GM12873 (cell line): Measurements from ENCODE around the gene DNAH14.

ENCODE experiments used
- TF ChIP-seq, protein P1 (sequence below): IDR thresholded peaks from 2 replicates; pipeline ENCODE4 v1.5.1; 2012; ENCODE audit warnings: low read depth, mild to moderate bottlenecking, moderate library complexity, low read length, control low read depth; ENCODE audit not compliant: insufficient read depth; ENCODE audit errors: missing control alignments

The DNAH14 gene

DNA sequence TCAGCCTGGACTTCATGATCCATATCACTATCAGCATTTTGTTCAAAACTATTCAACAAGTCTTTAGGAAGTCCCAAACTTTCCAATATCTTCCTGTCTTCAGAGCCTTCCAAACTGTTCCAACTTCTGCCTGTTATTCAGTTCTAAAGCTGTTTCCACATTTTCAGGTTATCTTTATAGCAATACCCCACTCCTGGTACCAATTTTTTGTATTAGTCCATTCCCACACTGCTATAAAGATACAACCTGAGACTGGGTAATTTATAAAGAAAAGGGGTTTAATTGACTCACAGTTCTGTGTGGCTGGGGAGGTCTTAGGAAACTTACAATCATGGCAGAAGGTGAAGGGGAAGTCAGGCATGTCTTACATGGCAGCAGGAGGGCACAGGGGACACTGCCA lies 18.3 kb upstream of the DNAH14 start:
- TF ChIP-seq, protein P1, sequence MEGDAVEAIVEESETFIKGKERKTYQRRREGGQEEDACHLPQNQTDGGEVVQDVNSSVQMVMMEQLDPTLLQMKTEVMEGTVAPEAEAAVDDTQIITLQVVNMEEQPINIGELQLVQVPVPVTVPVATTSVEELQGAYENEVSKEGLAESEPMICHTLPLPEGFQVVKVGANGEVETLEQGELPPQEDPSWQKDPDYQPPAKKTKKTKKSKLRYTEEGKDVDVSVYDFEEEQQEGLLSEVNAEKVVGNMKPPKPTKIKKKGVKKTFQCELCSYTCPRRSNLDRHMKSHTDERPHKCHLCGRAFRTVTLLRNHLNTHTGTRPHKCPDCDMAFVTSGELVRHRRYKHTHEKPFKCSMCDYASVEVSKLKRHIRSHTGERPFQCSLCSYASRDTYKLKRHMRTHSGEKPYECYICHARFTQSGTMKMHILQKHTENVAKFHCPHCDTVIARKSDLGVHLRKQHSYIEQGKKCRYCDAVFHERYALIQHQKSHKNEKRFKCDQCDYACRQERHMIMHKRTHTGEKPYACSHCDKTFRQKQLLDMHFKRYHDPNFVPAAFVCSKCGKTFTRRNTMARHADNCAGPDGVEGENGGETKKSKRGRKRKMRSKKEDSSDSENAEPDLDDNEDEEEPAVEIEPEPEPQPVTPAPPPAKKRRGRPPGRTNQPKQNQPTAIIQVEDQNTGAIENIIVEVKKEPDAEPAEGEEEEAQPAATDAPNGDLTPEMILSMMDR: no peak

DNA sequence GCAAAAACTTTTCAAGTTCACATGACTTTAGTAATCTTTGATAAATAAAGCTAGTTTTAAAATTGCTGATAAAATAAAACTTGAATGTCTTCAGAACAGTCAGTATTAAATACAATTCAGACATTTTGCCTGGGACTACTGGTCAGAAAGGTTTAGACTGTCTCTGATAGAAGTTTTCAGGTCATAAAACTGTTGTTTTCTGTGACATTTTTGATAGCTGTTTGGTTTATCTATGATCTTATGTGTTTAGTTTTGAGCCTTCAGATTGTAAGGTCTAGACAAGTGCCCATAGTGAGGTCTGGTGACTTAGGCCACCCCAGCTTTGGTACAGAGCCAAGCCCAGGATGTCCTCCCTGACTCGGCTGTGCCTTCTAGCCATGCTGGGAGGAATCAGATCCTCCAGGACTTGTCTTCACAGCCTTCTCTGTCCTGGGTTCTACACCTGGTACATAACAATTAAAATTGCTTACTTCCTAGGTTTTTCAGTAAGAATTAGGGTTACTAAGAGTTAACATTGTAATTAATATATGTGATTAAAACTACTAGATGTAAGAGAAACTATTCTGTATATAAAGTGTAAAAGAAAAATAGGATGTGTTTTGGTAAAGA lies 15.1 kb upstream of the DNAH14 start:
- TF ChIP-seq, protein P1: no peak

DNA sequence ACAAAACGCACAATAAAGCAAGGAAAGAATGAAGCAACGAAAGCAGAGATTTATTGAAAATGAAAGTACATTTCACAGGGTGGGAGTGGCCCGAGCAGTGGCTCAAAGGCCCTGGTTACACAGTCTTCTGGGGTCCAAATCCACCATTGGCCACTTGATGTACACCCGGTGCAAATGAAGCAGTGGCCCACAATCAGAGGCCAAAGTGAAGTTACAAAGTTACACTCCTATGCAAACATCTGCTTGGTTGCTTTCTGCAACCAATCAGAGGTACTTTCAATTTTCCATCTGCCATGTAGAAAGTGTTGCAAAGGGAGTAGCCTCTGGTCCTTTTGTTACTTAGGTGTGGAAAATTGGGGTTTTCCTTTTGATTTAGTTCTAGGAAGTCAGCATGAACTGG lies 10.0 kb upstream of the DNAH14 start:
- TF ChIP-seq, protein P1: no peak

DNA sequence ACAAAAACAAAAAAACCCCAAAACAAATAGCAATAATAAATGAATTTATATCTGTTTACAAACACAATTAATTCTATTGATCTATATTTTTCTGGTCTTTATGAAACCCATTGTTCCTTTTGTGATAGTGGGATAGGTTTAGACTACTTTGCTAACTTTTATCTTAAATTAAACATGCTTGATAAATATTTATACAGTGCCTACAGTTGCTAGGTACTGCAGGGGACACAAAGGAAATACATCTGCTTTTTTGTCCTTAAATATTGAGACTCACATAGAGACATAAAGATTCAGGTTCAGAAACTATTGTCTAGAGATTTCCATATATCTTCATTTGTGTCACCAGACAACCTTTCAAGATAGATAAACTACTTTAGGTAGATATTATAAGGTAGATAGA lies 8.5 kb upstream of the DNAH14 start:
- TF ChIP-seq, protein P1: no peak

DNA sequence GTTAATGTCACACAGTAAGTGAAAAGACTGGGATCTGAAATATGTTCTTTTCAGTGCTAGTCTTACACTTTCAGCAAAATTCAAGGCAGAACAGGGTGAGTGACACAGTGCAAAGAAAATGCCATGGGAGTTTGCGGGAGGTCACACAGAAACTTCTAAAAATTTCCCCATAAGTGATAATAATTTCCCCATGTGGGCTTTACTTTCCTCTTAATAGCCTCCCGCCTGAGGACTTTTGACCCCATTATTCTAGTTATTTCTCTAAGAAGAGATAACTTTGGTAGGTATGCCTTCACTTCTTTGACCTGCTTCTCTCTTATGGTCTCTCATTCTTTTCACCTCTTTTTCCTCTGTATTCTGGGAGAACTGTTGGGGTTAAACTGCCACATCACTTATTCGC lies 8.1 kb upstream of the DNAH14 start:
- TF ChIP-seq, protein P1: no peak

DNA sequence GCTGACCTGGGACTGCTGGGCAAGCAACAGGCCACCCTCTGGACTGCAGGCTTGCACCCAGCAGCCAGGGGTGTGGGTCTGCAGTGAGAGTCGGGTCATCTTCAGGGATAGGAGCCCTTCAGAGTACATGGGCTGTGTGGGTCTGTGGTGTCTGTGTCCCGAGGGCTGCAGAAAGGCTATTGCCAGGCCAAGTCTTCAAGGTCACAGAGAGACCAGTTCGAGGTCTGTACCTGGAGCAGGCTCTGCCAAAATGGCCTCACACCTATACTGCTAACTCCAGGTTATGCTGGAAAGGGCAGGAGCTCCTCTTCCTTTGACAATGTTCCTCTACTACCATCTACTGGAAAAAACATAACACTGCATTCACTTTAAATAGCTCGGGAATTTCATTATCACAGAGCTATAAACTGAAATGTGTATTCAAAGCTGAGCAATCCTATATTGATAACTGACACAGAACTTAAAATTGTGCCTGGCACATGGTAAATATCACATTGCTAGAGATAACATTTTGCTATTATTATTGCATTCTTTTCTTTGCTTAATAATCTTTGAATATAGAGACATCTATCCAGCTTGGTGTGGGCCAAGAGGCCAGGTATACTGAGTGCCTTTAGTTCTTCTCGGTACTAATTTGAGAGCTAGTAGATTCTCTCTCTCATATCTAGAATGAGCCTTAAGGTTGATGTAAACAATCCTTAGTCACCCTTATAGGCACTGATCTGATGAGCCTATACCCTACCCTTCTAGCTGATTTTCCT lies 6.9 kb upstream of the DNAH14 start:
- TF ChIP-seq, protein P1: peak; percentile 65

DNA sequence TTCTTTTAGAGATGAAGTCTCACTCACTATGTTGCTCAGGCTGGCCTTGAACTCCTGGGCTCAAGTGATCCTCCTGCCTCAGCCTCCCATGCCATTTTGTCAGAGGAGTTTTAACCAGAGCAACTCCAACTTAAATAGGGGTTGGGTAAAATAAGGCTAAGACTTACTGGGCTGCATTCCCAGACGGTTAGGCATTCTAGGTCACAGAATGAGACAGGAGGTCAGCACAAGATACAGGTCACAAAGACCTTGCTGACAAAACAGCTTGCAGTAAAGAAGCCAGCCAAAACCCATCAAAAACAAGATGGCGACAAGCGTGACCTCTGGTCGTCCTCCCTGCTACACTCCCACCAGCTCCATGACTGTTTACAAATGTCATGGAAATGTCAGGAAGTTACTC lies 5.7 kb upstream of the DNAH14 start:
- TF ChIP-seq, protein P1: no peak
